Measurements from ENCODE around the gene ANTXRL.

DNA sequence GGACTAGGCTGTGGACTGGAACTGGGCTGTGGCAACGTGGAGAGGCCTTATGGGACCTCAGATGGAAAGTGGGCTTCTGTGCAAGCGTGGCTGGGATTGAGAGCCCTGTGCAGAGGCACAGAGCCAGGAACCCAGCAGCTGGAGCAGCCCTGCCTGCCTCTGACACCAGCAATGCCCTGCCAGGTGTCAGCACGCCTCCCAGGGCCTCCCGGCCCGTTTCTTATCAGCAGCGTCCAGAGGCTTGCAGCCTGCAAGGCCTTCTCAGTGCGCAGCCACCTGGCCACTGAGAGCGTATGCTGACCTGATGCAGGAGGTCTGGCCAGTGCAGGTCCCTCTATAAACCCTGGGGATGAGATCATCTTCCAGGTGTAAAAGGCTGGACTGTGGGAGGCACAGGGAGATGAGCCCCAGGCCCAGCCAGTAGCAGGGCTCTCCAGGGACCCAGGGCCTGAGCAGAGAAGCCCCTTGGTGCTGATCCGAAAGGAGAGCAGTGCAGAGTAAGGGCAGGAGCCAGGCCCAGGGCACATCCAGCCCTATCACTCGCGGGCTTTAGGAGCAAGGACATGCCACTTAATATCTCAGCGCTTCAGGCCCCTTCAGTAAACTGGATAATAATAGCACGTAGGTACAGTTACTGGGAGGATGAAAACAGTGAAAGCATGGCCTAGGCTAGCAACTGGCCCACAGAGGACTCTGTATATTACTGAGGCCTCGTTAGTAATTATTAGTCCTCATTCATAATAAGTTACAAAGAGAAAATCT is 38.8 kb upstream of the ANTXRL start:
- no peak for TF ChIP-seq POLR2AphosphoS5 (IDR thresholded peaks at IDR 0.05; ENCODE audit: insufficient read depth in 1 of 2, low read depth in 1 of 2)
- TF ChIP-seq, protein P1, sequence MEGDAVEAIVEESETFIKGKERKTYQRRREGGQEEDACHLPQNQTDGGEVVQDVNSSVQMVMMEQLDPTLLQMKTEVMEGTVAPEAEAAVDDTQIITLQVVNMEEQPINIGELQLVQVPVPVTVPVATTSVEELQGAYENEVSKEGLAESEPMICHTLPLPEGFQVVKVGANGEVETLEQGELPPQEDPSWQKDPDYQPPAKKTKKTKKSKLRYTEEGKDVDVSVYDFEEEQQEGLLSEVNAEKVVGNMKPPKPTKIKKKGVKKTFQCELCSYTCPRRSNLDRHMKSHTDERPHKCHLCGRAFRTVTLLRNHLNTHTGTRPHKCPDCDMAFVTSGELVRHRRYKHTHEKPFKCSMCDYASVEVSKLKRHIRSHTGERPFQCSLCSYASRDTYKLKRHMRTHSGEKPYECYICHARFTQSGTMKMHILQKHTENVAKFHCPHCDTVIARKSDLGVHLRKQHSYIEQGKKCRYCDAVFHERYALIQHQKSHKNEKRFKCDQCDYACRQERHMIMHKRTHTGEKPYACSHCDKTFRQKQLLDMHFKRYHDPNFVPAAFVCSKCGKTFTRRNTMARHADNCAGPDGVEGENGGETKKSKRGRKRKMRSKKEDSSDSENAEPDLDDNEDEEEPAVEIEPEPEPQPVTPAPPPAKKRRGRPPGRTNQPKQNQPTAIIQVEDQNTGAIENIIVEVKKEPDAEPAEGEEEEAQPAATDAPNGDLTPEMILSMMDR (IDR thresholded peaks at IDR 0.05) = no peak

All from vagina (tissue), 2 donors.